SK-N-SH (cell line): ENCODE results near the gene ZNF8. TPM values are rescaled to one million over a fixed set of nuclear protein-coding genes. Genes with fewer than 3 reads are reported as not detected.

ENCODE experiments used
- CTCF ChIA-PET: fragments of 300-600, 350-600 bp; formaldehyde crosslinking; extraction: SDS; loops from one replicate; lab custom pipeline; 2021; lab: Yijun Ruan, JAX
- POLR2A ChIA-PET: fragments of 350-600 bp; sonication (Branson Sonifier 250); formaldehyde crosslinking; extraction: SDS; loops from one replicate; lab custom pipeline; 2020; ENCODE audit warnings: antibody characterized with exemption, inconsistent platforms; lab: Yijun Ruan, JAX
- DNase-seq: peaks from one replicate; pipeline ENCODE4 v3.0.0; 2012
- H2AFZ ChIP-seq: fragments of 200-600 bp; sonication (generic); 2 replicates; pipeline ENCODE4 v1.8.1; 2016; ENCODE audit warnings: antibody characterized with exemption, mild to moderate bottlenecking, low read depth
- H3F3A ChIP-seq: fragments of 200-600 bp; sonication (generic); replicated peaks from 2 replicates; pipeline ENCODE3; 2016; ENCODE audit warnings: antibody characterized with exemption, mild to moderate bottlenecking; ENCODE audit not compliant: insufficient read depth
- H3K27ac ChIP-seq, 2 experiments: fragments of 200-500 bp in 1 of 2; fragments of 200-600 bp in 1 of 2; sonication (Bioruptor generic) in 1 of 2; sonication (generic), shearing (Covaris generic) in 1 of 2; 2 replicates each; pipeline versions ENCODE4 v1.5.1 to v1.6.1; 2014 to 2016; ENCODE audit warnings: low read depth in 2 of 2, inconsistent platforms in 1 of 2, low read length in 1 of 2, mild to moderate bottlenecking in 1 of 2, mixed read lengths in 1 of 2
- H3K27me3 ChIP-seq: fragments of 200-600 bp; sonication (generic), shearing (Covaris generic); 2 replicates; pipeline ENCODE4 v1.6.1; 2016; ENCODE audit warnings: mixed run types; ENCODE audit not compliant: insufficient read depth
- H3K36me3 ChIP-seq, 2 experiments: fragments of 200-500 bp in 1 of 2; fragments of 200-600 bp in 1 of 2; sonication (Bioruptor generic) in 1 of 2; sonication (generic) in 1 of 2; replicated peaks in 1 of 2; 2 replicates each; pipeline versions ENCODE3 to v1.5.1; 2014 to 2016; ENCODE audit warnings: low read length in 1 of 2, mild to moderate bottlenecking in 1 of 2; ENCODE audit not compliant: insufficient read depth in 2 of 2, control insufficient read depth in 1 of 2
- H3K4me1 ChIP-seq, 2 experiments: fragments of 200-500 bp in 1 of 2; fragments of 200-600 bp in 1 of 2; sonication (Bioruptor generic) in 1 of 2; sonication (generic), shearing (Covaris generic) in 1 of 2; 2 replicates each; pipeline versions ENCODE4 v1.5.1 to v1.6.1; 2014 to 2016; ENCODE audit warnings: low read depth in 1 of 2, low read length in 1 of 2, mixed run types in 1 of 2; ENCODE audit not compliant: insufficient read depth in 2 of 2, control insufficient read depth in 1 of 2
- H3K4me2 ChIP-seq: fragments of 200-600 bp; sonication (generic), shearing (Covaris generic); 2 replicates; pipeline ENCODE4 v1.6.1; 2017; ENCODE audit warnings: mixed run types
- H3K4me3 ChIP-seq, 2 experiments: fragments of 200-500 bp in 1 of 2; fragments of 200-600 bp in 1 of 2; sonication (Bioruptor generic) in 1 of 2; sonication (generic), shearing (Covaris generic) in 1 of 2; 2 replicates each; pipeline versions ENCODE4 v1.5.1 to v1.8.1; 2014 to 2016; ENCODE audit warnings: low read depth in 2 of 2, inconsistent platforms in 1 of 2, low read length in 1 of 2, mild to moderate bottlenecking in 1 of 2, mixed read lengths in 1 of 2, moderate library complexity in 1 of 2
- H3K79me2 ChIP-seq: fragments of 200-600 bp; sonication (generic); 2 replicates; pipeline ENCODE4 v1.8.1; 2017; ENCODE audit warnings: mild to moderate bottlenecking; ENCODE audit not compliant: insufficient read depth
- H3K9ac ChIP-seq: fragments of 200-600 bp; sonication (generic); 2 replicates; pipeline ENCODE4 v1.6.1; 2017; ENCODE audit warnings: mixed run types
- H3K9me2 ChIP-seq: fragments of 200-600 bp; sonication (generic); 2 replicates; pipeline ENCODE4 v1.6.1; 2017; ENCODE audit warnings: mixed run types
- H3K9me3 ChIP-seq: fragments of 200-600 bp; sonication (generic); 2 replicates; pipeline ENCODE4 v1.6.1; 2017; ENCODE audit warnings: mixed run types, mild to moderate bottlenecking, moderate library complexity
- H4K20me1 ChIP-seq: fragments of 200-600 bp; sonication (generic); 2 replicates; pipeline ENCODE4 v1.6.1; 2017; ENCODE audit warnings: mild to moderate bottlenecking, mixed run types; ENCODE audit not compliant: insufficient read depth
- CHD2 ChIP-seq: fragments of 150-350 bp; IDR thresholded peaks from 2 replicates; pipeline ENCODE4 v1.6.1; 2018; ENCODE audit warnings: low read length; ENCODE audit not compliant: partially characterized antibody
- EP300 ChIP-seq, 2 experiments: IDR thresholded peaks; 2 replicates each; pipeline versions ENCODE4 v1.4.0 to v1.6.1; 2012; ENCODE audit warnings: borderline replicate concordance in 1 of 2, low read depth in 1 of 2, low read length in 1 of 2
- FOSL2 ChIP-seq: IDR thresholded peaks from 2 replicates; pipeline ENCODE4 v1.4.0; 2012; ENCODE audit warnings: low read depth, mild to moderate bottlenecking, moderate library complexity, borderline replicate concordance
- FOXJ3 ChIP-seq: sonication (generic); formaldehyde crosslinking; IDR thresholded peaks from 2 replicates; pipeline ENCODE4 v1.5.1; 2020; ENCODE audit warnings: mild to moderate bottlenecking, missing genetic modification reagents
- FOXM1 ChIP-seq: IDR thresholded peaks from 2 replicates; pipeline ENCODE4 v1.4.0; 2012; ENCODE audit warnings: low read depth, mild to moderate bottlenecking
- GATA2 ChIP-seq: sonication (generic); formaldehyde crosslinking; IDR thresholded peaks from 2 replicates; pipeline ENCODE4 v1.5.0; 2020; ENCODE audit warnings: mild to moderate bottlenecking, missing genetic modification reagents
- JUND ChIP-seq: IDR thresholded peaks from 2 replicates; pipeline ENCODE4 v1.4.0; 2012
- NFIC ChIP-seq: IDR thresholded peaks from 2 replicates; pipeline ENCODE4 v1.4.0; 2012; ENCODE audit warnings: borderline replicate concordance
- POLR2AphosphoS5 ChIP-seq: IDR thresholded peaks from 2 replicates; pipeline ENCODE4 v1.6.1; 2012; ENCODE audit warnings: low read depth, low read length
- RCOR1 ChIP-seq: fragments of 150-350 bp; IDR thresholded peaks from 2 replicates; pipeline ENCODE4 v1.6.1; 2017; ENCODE audit warnings: antibody characterized with exemption, low read length
- RXRA ChIP-seq: IDR thresholded peaks from 2 replicates; pipeline ENCODE4 v1.4.0; 2012; ENCODE audit warnings: low read depth, mild to moderate bottlenecking, borderline replicate concordance
- SMC3 ChIP-seq: IDR thresholded peaks from 2 replicates; pipeline ENCODE4 v1.6.1; 2012; ENCODE audit warnings: low read depth, low read length, improper control_type of control experiment
- TAF1 ChIP-seq: IDR thresholded peaks from 2 replicates; pipeline ENCODE4 v1.6.1; 2012; ENCODE audit warnings: low read depth, mild to moderate bottlenecking, low read length, moderate library complexity, borderline replicate concordance
- TCF12 ChIP-seq: IDR thresholded peaks from 2 replicates; pipeline ENCODE4 v1.4.0; 2012
- TEAD4 ChIP-seq: IDR thresholded peaks from 2 replicates; pipeline ENCODE4 v1.4.0; 2012; ENCODE audit warnings: mild to moderate bottlenecking, borderline replicate concordance; ENCODE audit not compliant: insufficient read depth
- YY1 ChIP-seq: IDR thresholded peaks from 2 replicates; pipeline ENCODE4 v1.4.0; 2012; ENCODE audit warnings: low read depth, mild to moderate bottlenecking
- WGBS: methylation state at CpG from one replicate; pipeline ENCODE4 v1.1.6; 2017; ENCODE audit warnings: low lambda C conversion rate; 5-methylcytosine and 5-hydroxymethylcytosine counted together
- polyA plus RNA-seq, 3 experiments: library from polyadenylated mRNA; depleted of rRNA; stranded (reverse); fragments of >200 nt; gene quantifications; 2 replicates each; pipeline ENCODE4 v1.2.3, GENCODE V29; 2012
- TF ChIP-seq, protein P1 (sequence below): IDR thresholded peaks from 2 replicates; pipeline ENCODE4 v1.4.0; 2012; ENCODE audit warnings: low read depth, borderline replicate concordance
- TF ChIP-seq, protein P2 (sequence below): IDR thresholded peaks from 2 replicates; pipeline ENCODE4 v1.4.0; 2012; ENCODE audit warnings: low read depth

Gene ZNF8
- polyA plus RNA-seq, 1 of the 3 experiments (the other 2 are of a cell fraction) = 1.4 TPM

- TF ChIP-seq FOSL2 (no peak), RXRA (no peak), FOXM1 (no peak), JUND (no peak), TCF12 (no peak), YY1 (no peak), FOXJ3 (CRISPR knock-in tag) (no peak), TEAD4 (no peak), NFIC (no peak), TAF1 (no peak), CHD2 (no peak), GATA2 (CRISPR knock-in tag) (no peak), POLR2AphosphoS5 (no peak), RCOR1 (no peak), SMC3 (no peak), EP300 (IDR thresholded peaks at IDR 0.05; ENCODE audit: borderline replicate concordance in 1 of 2, low read depth in 1 of 2, low read length in 1 of 2) (no peak)
- TF ChIP-seq, protein P1, sequence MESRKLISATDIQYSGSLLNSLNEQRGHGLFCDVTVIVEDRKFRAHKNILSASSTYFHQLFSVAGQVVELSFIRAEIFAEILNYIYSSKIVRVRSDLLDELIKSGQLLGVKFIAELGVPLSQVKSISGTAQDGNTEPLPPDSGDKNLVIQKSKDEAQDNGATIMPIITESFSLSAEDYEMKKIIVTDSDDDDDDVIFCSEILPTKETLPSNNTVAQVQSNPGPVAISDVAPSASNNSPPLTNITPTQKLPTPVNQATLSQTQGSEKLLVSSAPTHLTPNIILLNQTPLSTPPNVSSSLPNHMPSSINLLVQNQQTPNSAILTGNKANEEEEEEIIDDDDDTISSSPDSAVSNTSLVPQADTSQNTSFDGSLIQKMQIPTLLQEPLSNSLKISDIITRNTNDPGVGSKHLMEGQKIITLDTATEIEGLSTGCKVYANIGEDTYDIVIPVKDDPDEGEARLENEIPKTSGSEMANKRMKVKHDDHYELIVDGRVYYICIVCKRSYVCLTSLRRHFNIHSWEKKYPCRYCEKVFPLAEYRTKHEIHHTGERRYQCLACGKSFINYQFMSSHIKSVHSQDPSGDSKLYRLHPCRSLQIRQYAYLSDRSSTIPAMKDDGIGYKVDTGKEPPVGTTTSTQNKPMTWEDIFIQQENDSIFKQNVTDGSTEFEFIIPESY = no peak
- TF ChIP-seq, protein P2, sequence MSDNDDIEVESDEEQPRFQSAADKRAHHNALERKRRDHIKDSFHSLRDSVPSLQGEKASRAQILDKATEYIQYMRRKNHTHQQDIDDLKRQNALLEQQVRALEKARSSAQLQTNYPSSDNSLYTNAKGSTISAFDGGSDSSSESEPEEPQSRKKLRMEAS = no peak
- Histone ChIP-seq H3K79me2 (peaks cover 43% of the 10 kb centered on the region), H3K4me1 (peaks cover 0 to 3% of the 10 kb centered on the region in 2 experiments; a peak in 2 of 4 replicates), H3K4me2 (no peak overlapping the region), H3F3A (no peaks in the 10 kb centered on the region), H3K9me3 (no peaks in the 10 kb centered on the region), H3K9ac (no peak overlapping the region), H4K20me1 (no peaks in the 10 kb centered on the region), H3K27me3 (no peaks in the 10 kb centered on the region), H3K9me2 (no peaks in the 10 kb centered on the region), H3K4me3 (no peak overlapping the region), H3K27ac (no peak overlapping the region), H3K36me3 (peaks cover 2 to 4% of the 10 kb centered on the region in 2 experiments), H2AFZ (no peak overlapping the region)
- POLR2A ChIA-PET = no interaction called here
- DNase-seq = no peak
- CTCF ChIA-PET = interaction anchor here (1.3 kb wide), 1 partner anchor 23 kb away, joined by 4 read pairs; no protein-coding TSS in a partner anchor
- 95% methylated on average over 29 of the region's 34 CpGs for WGBS
These were observed 72.3 kb downstream of the ZNF8 start for GRCh38 chr19:58350871-58351557.
